GM10248 (cell line): ENCODE results near the gene ODC1.

ENCODE experiments used
- CTCF ChIA-PET: fragments of 300-600 bp; sonication (Branson Sonifier 250); formaldehyde crosslinking; extraction: SDS; loops from one replicate; lab custom pipeline; 2021; ENCODE audit warnings: antibody characterized with exemption; lab: Yijun Ruan, JAX
- POLR2A ChIA-PET: fragments of 350-650 bp; sonication (Branson Sonifier 250); formaldehyde crosslinking; extraction: SDS; loops from one replicate; lab custom pipeline; 2020; ENCODE audit warnings: antibody characterized with exemption; lab: Yijun Ruan, JAX
- DNase-seq: peaks from one replicate; pipeline ENCODE4 v3.0.0; 2012; ENCODE audit errors: extremely low spot score
- TF ChIP-seq, protein P1 (sequence below): IDR thresholded peaks from 2 replicates; pipeline ENCODE4 v1.5.1; 2012; ENCODE audit warnings: mild to moderate bottlenecking, low read depth; ENCODE audit errors: extremely low read depth, missing control alignments, control extremely low read depth

ODC1 gene

DNA sequence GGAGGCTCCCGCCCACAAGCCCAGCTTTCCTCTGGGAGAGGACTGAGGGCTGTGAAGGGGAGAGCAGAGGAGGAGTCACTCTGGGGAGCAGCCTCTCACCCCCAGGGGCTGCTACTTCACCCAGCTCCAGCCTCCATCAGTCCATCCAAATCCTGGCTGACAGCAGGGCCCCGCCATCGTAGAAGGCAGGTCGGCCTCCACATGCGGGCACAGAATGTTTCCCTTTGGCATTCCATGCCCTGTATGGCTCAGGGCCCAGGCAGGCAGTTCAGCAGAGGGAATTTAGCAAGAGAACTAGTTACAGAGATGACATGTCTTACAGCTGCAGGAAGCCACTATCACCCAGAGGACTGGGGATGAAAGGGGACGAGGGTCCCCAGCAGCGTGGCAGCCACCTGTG lies 6.4 kb upstream of the ODC1 start:
- TF ChIP-seq, protein P1, sequence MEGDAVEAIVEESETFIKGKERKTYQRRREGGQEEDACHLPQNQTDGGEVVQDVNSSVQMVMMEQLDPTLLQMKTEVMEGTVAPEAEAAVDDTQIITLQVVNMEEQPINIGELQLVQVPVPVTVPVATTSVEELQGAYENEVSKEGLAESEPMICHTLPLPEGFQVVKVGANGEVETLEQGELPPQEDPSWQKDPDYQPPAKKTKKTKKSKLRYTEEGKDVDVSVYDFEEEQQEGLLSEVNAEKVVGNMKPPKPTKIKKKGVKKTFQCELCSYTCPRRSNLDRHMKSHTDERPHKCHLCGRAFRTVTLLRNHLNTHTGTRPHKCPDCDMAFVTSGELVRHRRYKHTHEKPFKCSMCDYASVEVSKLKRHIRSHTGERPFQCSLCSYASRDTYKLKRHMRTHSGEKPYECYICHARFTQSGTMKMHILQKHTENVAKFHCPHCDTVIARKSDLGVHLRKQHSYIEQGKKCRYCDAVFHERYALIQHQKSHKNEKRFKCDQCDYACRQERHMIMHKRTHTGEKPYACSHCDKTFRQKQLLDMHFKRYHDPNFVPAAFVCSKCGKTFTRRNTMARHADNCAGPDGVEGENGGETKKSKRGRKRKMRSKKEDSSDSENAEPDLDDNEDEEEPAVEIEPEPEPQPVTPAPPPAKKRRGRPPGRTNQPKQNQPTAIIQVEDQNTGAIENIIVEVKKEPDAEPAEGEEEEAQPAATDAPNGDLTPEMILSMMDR, result no peak
- CTCF ChIA-PET, result interaction anchor here (1.1 kb wide), 1 partner anchor 20 kb away, joined by 5 read pairs; no protein-coding TSS in a partner anchor
- POLR2A ChIA-PET, result no interaction called here
- no peak for DNase-seq

- TF ChIP-seq, protein P1, result no peak
- DNase-seq, result no peak
- POLR2A ChIA-PET, result no interaction called here
- CTCF ChIA-PET, result interaction anchor here (1.1 kb wide), 1 partner anchor 19 kb away, joined by 5 read pairs; no protein-coding TSS in a partner anchor
Observed at GRCh38 chr2:10453905-10454298, 5.8 kb upstream of the ODC1 start.

GRCh38 chr2:10452956-10453904 lies 5.1 kb upstream of the ODC1 start:
- ChIA-PET CTCF (no interaction called here), POLR2A (interaction anchor here (0.5 kb wide), 1 partner anchor 52 kb away, joined by 3 read pairs; no protein-coding TSS in a partner anchor)
- TF ChIP-seq, protein P1, result no peak
- no peak for DNase-seq

GRCh38 chr2:10452312-10452711 lies 4.2 kb upstream of the ODC1 start:
- TF ChIP-seq, protein P1, result no peak
- POLR2A ChIA-PET, result no interaction called here
- no peak for DNase-seq
- CTCF ChIA-PET, result interaction anchor here (1.1 to 9.8 kb wide), 2 partner anchors 11 to 19 kb away, joined by 3 to 127 read pairs; no protein-coding TSS in a partner anchor

GRCh38 chr2:10451819-10452218 lies 3.7 kb upstream of the ODC1 start:
- DNase-seq, result no peak
- ChIA-PET CTCF (interaction anchor here (1.1 to 9.8 kb wide), 2 partner anchors 11 to 19 kb away, joined by 3 to 127 read pairs; no protein-coding TSS in a partner anchor), POLR2A (no interaction called here)
- TF ChIP-seq, protein P1, result no peak

- POLR2A ChIA-PET, result no interaction called here
- DNase-seq, result no peak
- TF ChIP-seq, protein P1, result no peak
- CTCF ChIA-PET, result interaction anchor here (0.8 to 9.8 kb wide), 7 partner anchors 10 to 466 kb away, joined by 3 to 127 read pairs (median 3); no protein-coding TSS in a partner anchor
Observed at GRCh38 chr2:10449838-10450691, 1.9 kb upstream of the ODC1 start.
